ENCODE data around the gene COL9A1. TPM values are rescaled to one million over a fixed set of nuclear protein-coding genes. Genes with fewer than 3 reads are reported as not detected.

The COL9A1 gene
- polyA plus RNA-seq, 4 donors = 29.4 to 43.2 (median 36.1) TPM

DNA sequence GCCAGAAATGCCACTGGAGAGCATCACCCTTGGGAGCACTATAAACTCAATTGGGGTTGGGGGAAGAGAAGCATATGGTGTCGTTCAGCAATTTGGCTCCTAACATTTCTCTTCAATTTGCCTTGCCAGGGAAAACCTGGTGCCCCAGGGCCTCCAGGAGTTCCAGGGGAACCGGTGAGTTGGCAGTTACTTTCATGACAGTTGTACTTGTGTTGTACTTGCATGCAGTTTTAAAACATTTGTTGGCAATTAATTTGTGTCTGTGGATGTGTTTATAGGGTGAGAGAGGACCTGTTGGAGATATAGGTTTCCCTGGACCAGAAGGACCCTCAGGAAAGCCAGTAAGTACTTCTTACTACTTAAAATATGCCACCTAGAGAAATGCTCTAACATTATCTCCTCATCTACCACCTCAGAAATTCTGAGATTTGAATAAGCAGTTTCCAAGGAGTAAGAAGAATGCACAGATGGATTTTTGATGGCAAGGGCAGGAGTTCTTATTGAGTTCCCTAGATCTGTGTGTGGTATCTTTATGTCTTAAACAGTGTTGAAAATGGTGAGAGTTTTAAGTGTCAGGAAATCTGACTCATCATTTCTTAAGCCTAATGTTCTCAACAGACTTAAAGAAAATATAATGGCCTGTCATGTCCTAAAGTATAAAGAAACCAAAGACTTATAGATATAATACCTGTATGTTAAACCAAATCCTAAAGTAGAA, 122.5 kb downstream of the COL9A1 start:
- no peak for DNase-seq (ENCODE audit: low read depth in 4 of 4, low spot score in 3 of 4)

DNA sequence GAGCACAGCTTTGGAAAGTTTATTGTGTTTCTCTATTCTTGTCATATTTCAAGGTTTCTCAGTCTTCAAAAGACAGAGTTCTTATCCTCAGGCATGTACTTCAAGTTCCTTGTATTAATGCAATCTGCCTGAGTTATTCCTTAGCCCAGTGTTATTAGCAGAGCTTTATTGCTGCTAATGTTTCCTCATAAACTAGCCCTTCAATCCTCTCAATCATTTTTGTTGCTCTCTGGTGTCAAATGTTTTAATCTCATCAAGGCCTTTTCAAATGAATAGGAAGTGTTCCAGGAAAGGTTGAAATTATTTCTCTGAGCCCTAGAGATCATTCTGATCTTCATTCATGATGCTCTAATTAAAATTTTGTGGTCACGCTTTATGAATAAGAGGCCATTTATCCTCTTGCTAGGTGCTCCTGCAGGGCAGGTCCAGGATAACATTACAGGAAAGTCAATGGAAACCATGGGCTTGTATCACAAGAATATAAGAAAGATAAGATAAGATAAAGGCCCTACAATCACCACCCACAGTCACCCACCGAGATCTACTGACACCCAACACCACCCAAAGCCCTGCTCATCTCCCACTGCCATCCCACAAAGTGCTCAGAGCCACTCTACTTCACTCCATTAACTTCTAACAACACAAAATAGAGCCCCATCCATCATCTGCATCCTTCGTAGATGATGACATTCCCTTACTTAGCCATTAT, 125.9 kb downstream of the COL9A1 start:
- DNase-seq (ENCODE audit: low read depth in 4 of 4, low spot score in 3 of 4) = no peak

DNA sequence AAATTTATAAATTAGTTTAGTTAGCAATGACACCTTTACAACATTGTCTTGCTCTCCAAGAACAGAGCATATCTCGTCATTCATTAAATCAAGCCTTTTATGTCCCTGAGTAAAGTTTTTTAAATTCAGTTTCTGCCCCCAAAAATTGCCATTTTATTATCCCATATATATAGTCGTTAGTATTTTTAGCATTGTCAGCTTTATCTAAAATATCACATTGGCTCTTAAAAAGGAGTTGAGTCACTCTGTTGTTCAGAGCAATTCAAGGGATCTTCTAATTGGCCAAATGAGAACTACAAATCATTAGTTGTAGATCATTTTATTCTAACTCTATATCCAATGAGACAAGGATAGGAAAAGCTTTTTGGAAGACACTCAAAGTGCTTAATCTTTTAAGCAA, 127.1 kb downstream of the COL9A1 start:
- no peak for DNase-seq (ENCODE audit: low read depth in 4 of 4, low spot score in 3 of 4)

DNA sequence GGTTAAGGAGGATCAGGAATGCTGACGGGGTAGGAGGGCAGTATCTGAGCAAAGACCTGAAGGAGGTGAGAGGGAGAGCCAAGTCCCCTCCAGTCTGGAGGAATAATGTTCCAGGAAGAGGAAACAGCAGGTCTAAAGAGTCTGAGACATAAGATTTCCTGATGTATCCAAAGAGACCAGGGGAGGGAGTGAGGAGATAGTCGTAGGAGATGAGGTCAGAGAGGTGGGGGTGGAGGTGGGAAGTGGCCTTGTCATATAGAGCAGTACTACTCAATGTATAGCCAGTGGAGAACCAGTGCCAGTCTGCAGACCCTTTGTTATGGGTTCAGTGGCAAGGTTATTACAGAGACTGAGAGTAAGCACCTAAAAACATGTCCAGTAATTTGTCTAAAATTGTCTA, 130.6 kb downstream of the COL9A1 start:
- no peak for DNase-seq (ENCODE audit: low read depth in 4 of 4, low spot score in 3 of 4)

DNA sequence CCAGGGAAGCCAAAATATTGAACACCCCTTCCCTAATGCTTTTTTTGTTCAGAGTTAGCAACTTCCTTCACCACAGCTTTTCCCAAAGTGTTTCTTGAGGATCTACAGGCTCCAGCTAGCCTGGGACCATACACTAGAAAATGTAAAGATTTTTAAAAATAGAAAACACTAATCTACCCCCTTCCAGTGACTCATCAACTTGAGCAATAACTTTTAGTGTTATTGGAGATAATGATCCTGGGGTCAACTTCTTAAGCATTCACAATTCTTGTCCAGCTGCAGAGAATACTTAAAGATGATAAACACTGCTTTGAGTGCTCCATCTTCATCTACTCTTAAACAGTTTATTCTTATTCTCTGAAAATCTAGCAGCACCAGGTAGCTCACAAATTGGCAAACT, 131.6 kb downstream of the COL9A1 start:
- DNase-seq (ENCODE audit: low read depth in 4 of 4, low spot score in 3 of 4) = no peak

DNA sequence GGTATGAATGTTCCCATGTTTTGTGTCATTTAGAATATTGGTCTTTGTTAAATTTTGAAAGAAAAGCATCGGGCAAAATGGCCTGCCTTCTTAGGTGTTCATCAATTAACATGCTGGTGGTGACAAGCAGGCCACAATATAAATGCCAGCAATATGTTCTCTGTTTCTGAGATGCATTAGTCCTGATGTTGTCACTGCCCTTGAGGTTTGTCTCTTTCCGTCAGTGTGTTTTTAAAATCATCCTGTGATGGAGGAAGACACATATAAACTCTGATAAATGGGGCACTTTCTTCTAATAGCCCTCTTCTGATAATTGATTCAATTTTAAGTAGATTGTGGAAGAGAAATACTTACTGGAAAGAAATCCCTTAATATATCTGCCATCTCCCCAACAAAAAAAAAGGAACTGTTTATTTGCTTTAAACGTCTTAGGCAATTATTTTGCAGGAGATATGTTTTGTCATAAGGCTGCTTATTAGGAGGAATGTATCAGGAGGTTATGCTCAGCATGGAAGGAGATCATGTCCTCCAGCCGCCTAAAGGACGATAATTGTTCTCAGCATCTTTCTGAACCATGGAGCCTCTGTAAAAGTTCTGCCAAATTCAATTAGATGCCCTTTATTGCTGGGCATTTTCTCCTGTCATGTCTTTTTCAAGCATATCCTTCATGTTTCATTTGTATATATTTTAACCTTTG, 134.1 kb downstream of the COL9A1 start:
- DNase-seq (ENCODE audit: low read depth in 4 of 4, low spot score in 3 of 4) = no peak

Other genes with a start within 250 kb of the COL9A1 start
- 10 to 100 TPM; 18.4 to 37.3 (median 30.3) TPM for gene FAM135A, start 110.4 kb upstream of the COL9A1 start, polyA plus RNA-seq (ENCODE audit: insufficient read length in 4 of 4)